HG02798 (cell line): ENCODE results near the gene MBNL3.
A peak's percentile ranks its signal among the peaks of the same experiment; 100 is the strongest.
"Not testable (repeated sequence)": the region's sequence is repeated elsewhere in the genome, so short reads cannot be mapped to it uniquely, and the experiment has no call there.

Source experiments
- ATAC-seq: cut with Tn5 transposase; IDR thresholded peaks from one replicate; pipeline ENCODE4 v1.9.1; 2021; ENCODE audit warnings: mild to moderate bottlenecking; ENCODE audit not compliant: unreplicated experiment, poor library complexity

The MBNL3 gene

GRCh38 chrX:132481449-132481848 lies 7.4 kb downstream of the MBNL3 start:
- no peak for ATAC-seq

GRCh38 chrX:132480581-132481203 lies 8.1 kb downstream of the MBNL3 start:
- peak; percentile 88 for ATAC-seq

- no peak for ATAC-seq
These were observed 14.1 kb downstream of the MBNL3 start for GRCh38 chrX:132474544-132475248.

- ATAC-seq, result no peak
These were observed 16.4 kb downstream of the MBNL3 start for GRCh38 chrX:132472397-132472796.

GRCh38 chrX:132470831-132471230 lies 18.0 kb downstream of the MBNL3 start:
- ATAC-seq, result no peak

- no peak for ATAC-seq
These were observed 18.7 kb downstream of the MBNL3 start for GRCh38 chrX:132470179-132470578.

- ATAC-seq, result no peak
These were observed 20.4 kb downstream of the MBNL3 start for GRCh38 chrX:132468454-132468853.

- ATAC-seq, result no peak
These were observed 20.8 kb downstream of the MBNL3 start for GRCh38 chrX:132467989-132468388.

GRCh38 chrX:132467026-132467425 lies 21.8 kb downstream of the MBNL3 start:
- ATAC-seq, result no peak

GRCh38 chrX:132463411-132463810 lies 25.4 kb downstream of the MBNL3 start:
- ATAC-seq, result no peak

- ATAC-seq, result no peak
These were observed 27.0 kb downstream of the MBNL3 start for GRCh38 chrX:132461886-132462285.

- ATAC-seq, result no peak
These were observed 35.8 kb downstream of the MBNL3 start for GRCh38 chrX:132452911-132453550.

GRCh38 chrX:132445909-132446308 lies 42.9 kb downstream of the MBNL3 start:
- ATAC-seq, result not testable (repeated sequence)

GRCh38 chrX:132444936-132445335 lies 43.9 kb downstream of the MBNL3 start:
- ATAC-seq, result no peak

- no peak for ATAC-seq
These were observed 45.4 kb downstream of the MBNL3 start for GRCh38 chrX:132443196-132444135.

- ATAC-seq, result no peak
These were observed 46.1 kb downstream of the MBNL3 start for GRCh38 chrX:132442691-132443090.

GRCh38 chrX:132435222-132435621 lies 53.6 kb downstream of the MBNL3 start:
- ATAC-seq, result no peak

- no peak for ATAC-seq
These were observed 55.3 kb downstream of the MBNL3 start for GRCh38 chrX:132433551-132433950.

GRCh38 chrX:132433001-132433400 lies 55.8 kb downstream of the MBNL3 start:
- ATAC-seq, result no peak

- ATAC-seq, result no peak
These were observed 59.9 kb downstream of the MBNL3 start for GRCh38 chrX:132428896-132429295.
